K562 treated with DMSO at 1 percent for 24 hours (cell line): ENCODE measurements around the gene CALML4. TPM values are rescaled to one million over a fixed set of nuclear protein-coding genes. Genes with fewer than 3 reads are reported as not detected.

Experiments
- total RNA-seq: library from RNA; unstranded; fragments of 300-600 nt; gene quantifications from 2 replicates; pipeline ENCODE4 v1.2.3, GENCODE V29; 2022; ENCODE audit warnings: low read depth; ENCODE audit not compliant: insufficient read depth

CALML4 gene, protein sequence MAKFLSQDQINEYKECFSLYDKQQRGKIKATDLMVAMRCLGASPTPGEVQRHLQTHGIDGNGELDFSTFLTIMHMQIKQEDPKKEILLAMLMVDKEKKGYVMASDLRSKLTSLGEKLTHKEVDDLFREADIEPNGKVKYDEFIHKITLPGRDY
- 5.0 and 9.6 TPM in 2 replicates for total RNA-seq

DNA sequence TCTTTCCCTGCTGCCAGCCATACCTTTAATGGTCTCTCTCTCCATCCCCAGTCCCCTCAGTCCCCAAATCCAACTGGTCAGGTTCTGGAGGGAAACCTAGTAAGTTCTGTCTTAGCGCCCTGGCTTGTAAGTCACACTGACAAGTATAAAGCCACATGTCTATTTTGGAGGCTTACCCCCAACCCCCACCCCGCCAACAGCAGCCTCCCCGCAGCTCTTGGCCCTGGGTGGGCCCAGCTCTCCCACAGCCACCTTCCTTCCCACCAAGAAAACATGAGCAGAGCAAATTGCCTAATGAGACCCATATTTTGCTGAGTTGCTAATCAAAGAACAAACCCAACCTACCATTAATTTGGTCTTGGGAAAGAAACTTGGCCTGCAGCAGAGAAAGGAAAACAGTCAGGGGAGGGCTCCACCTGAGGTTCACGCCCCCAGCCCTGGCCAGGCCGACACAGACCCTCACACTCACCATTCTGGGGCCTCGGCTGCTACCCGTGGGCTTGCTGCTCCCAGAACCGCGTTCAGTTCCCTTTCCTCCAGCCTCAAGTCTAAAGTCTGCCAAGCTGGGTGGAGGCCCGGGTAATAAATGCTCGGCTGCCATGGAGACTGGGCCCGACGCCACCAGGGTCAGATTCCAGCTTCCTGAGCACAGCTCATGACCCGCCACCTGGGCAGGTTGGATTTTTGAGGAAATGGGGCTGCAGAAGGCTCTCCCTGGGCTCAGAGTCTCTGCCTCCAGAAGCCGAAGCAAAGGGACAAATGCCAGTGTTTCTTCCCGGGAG lies at the start of gene CALML4:
Gene CALML4, minus strand, starts transcription at position 557 of the 782 bp plus-strand sequence. Its CDS starts 85 bp downstream, at position 472.

DNA sequence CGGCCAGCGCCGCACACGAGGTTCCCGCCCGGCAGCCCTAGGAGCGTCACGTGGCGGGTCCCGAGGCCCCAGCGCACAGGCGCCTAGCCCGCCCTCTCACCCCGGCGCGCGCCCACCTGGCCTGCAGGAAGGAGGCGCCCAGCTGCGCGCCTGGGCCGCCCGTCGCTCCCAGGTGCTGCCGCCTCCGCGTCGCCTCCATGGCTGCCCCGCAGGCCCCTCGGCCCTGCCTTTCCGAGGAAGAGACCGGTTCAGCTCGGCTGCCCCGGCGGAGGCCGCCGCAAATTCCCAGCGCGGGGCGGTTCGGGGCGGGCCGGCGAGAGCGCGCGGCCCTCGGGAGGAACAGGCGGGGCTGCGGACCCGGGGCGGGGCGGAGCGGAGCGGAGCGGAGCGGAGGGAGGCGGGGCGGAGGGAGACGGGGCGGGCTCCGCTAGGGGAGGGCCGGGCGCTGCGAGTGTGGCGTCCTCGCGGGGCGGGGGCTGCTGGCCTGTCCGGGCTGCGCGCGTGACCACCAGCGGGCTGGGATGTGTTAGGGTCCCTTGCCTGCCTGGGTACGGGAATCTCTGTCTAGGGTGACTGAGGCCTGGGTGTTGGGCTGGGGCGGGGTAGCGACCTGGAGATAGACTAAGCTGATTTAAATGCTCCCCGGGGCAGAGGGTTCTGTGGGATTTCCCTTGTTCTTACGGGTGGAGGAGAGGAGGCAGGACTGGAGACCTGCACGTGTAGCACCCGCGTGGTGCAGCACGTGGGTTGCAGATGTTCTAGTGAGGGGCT lies 24.4 kb upstream of the CALML4 start, which contains the start of gene CLN6:
Gene CLN6, minus strand, starts transcription at position 343 of the 771 bp plus-strand sequence. Its CDS starts 144 bp downstream, at position 199.

Other genes starting within 250 kb of the CALML4 start
- gene PIAS1, start 151.0 kb downstream of the CALML4 start, total RNA-seq, result 16.2 and 21.5 TPM in 2 replicates
- 22.2 and 33.9 TPM in 2 replicates for gene CLN6, start 24.4 kb upstream of the CALML4 start, total RNA-seq
- gene FEM1B, start 72.4 kb upstream of the CALML4 start, total RNA-seq, result 12.3 and 13.7 TPM in 2 replicates
- gene ITGA11, start 226.8 kb upstream of the CALML4 start, total RNA-seq, result not detected in 2 replicates